ENCODE data around the gene SLC45A2. TPM values are rescaled to one million over a fixed set of nuclear protein-coding genes. Genes with fewer than 3 reads are reported as not detected.

The SLC45A2 gene
- total RNA-seq, 1 donor from 2014 or later, result not detected

DNA sequence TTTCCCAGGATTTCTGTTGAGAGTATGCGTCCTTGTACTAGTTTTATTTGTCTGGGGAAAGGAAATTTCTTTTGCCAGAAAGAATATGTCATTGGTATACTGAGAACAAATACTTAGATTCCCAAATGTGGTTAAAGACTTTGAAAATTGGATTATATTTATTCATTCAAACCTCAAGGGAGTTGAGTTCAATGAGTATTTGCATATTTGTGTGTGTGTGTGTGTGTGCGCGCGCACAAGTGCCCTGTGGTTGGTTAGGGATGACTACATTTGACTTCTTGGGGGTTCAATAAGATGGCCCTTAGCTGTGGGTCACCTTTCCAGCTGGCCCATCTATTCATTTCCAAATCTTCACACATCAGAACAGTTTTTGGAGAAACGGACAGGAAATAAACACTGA is 43.4 kb downstream of the SLC45A2 start:
- Histone ChIP-seq H3K27me3 (no peaks in the 10 kb centered on the region), H3K36me3 (no peaks in the 10 kb centered on the region), H3K27ac (no peak overlapping the region), H3K9me3 (no peaks in the 10 kb centered on the region), H3K4me3 (no peak overlapping the region), H3K4me1 (no peaks in the 10 kb centered on the region)
- intact Hi-C loops (cut with DNase I), result no loop called here
- no peak for DNase-seq (ENCODE audit: extremely low spot score in 2 of 2)
- TF ChIP-seq, protein P1, sequence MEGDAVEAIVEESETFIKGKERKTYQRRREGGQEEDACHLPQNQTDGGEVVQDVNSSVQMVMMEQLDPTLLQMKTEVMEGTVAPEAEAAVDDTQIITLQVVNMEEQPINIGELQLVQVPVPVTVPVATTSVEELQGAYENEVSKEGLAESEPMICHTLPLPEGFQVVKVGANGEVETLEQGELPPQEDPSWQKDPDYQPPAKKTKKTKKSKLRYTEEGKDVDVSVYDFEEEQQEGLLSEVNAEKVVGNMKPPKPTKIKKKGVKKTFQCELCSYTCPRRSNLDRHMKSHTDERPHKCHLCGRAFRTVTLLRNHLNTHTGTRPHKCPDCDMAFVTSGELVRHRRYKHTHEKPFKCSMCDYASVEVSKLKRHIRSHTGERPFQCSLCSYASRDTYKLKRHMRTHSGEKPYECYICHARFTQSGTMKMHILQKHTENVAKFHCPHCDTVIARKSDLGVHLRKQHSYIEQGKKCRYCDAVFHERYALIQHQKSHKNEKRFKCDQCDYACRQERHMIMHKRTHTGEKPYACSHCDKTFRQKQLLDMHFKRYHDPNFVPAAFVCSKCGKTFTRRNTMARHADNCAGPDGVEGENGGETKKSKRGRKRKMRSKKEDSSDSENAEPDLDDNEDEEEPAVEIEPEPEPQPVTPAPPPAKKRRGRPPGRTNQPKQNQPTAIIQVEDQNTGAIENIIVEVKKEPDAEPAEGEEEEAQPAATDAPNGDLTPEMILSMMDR (IDR thresholded peaks at IDR 0.05), result no peak
- TF ChIP-seq POLR2A (IDR thresholded peaks at IDR 0.05) (no peak), POLR2AphosphoS5 (IDR thresholded peaks at IDR 0.05; ENCODE audit: insufficient read depth in 1 of 2, low read depth in 1 of 2) (no peak)

DNA sequence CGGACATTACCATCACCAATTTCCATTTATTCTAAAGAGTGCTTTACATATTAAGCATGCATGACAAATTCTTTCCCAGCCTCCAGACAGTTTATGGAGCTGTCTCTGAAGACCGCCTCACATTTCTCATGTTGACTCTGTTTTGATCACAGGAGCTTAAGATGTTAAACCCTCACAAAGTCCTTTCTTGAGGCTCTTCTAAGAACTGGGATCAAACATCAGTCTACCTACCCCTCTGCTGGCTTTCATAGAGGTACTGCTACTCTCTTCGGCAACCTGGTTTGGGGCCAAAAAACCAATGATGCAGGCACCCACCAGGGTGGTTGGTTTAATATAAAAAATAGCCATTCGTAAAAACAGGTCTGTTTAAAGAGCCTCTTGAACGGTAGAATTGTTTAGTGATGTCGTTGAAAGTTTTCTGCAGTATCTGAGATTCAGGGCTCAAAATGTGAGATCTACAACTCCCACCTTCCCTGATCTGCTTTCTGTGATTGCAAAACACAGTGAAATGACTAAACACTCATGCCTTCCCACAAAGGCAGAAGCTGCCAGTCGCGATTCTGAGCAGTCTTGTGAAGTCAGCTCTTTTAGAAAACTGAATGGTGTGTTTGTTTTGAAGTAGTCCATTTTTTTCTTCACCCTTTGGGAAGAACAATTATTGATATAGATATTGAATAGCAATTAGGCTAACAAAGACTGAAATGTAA is 44.8 kb downstream of the SLC45A2 start:
- Histone ChIP-seq H3K36me3 (no peaks in the 10 kb centered on the region), H3K4me3 (no peak overlapping the region), H3K27me3 (no peaks in the 10 kb centered on the region), H3K4me1 (no peaks in the 10 kb centered on the region), H3K9me3 (no peaks in the 10 kb centered on the region), H3K27ac (no peak overlapping the region)
- intact Hi-C loops (cut with DNase I), result no loop called here
- DNase-seq (ENCODE audit: extremely low spot score in 2 of 2), result no peak
- TF ChIP-seq, protein P1 (IDR thresholded peaks at IDR 0.05), result no peak
- TF ChIP-seq POLR2AphosphoS5 (IDR thresholded peaks at IDR 0.05; ENCODE audit: insufficient read depth in 1 of 2, low read depth in 1 of 2), result no peak

DNA sequence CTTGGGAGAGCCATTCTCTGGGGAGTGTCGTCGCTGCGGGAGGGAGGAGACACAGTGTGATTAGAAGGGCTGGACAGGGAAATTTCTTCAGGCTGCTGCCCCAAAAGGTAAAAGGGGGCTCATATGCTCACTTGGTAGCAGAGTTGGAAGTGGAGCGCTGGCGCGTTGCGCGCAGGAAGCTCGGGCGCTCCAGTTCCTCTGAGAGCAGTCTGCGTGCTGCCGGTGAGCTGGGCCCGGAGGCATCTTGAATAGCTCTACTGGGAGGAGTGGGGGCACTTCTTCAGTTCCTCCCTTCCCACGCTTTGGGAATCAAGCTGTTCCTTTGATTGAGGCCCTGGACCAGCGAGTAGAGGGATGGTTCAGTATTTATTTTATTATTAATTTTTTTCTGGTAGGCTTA is 45.6 kb downstream of the SLC45A2 start:
- no peak for TF ChIP-seq POLR2AphosphoS5 (IDR thresholded peaks at IDR 0.05; ENCODE audit: insufficient read depth in 1 of 2, low read depth in 1 of 2)
- TF ChIP-seq, protein P1 (IDR thresholded peaks at IDR 0.05), result no peak
- TF ChIP-seq POLR2A (IDR thresholded peaks at IDR 0.05), result no peak
- intact Hi-C loops (cut with DNase I), result no loop called here
- no peak overlapping the region for H3K27ac ChIP-seq
- H3K27me3 ChIP-seq, result no peaks in the 10 kb centered on the region
- no peaks in the 10 kb centered on the region for H3K36me3 ChIP-seq
- H3K4me1 ChIP-seq, result no peaks in the 10 kb centered on the region
- no peaks in the 10 kb centered on the region for H3K9me3 ChIP-seq
- no peak for DNase-seq (ENCODE audit: extremely low spot score in 2 of 2)
- H3K4me3 ChIP-seq, result no peak overlapping the region

DNA sequence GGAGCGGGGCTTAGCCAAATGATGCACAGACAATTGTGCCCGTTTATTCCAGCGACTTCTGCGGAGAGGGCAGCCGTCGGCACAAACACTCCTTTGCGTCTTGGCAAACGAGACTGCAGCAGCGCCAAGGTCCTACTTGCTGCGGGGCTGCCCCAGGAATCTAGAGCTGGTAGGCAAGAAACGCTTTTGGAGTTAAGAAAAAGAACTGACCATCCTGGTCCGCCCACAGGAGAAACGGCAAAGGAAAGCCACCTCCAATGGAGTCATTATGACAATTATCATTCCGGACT is 46.0 kb downstream of the SLC45A2 start:
- intact Hi-C loops (cut with DNase I), result no loop called here
- TF ChIP-seq POLR2AphosphoS5 (IDR thresholded peaks at IDR 0.05; ENCODE audit: insufficient read depth in 1 of 2, low read depth in 1 of 2) (no peak), POLR2A (IDR thresholded peaks at IDR 0.05) (no peak)
- TF ChIP-seq, protein P1 (IDR thresholded peaks at IDR 0.05), result no peak
- Histone ChIP-seq H3K27me3 (no peaks in the 10 kb centered on the region), H3K9me3 (no peaks in the 10 kb centered on the region), H3K4me3 (no peak overlapping the region), H3K36me3 (no peaks in the 10 kb centered on the region), H3K4me1 (no peaks in the 10 kb centered on the region), H3K27ac (no peak overlapping the region)
- DNase-seq (ENCODE audit: extremely low spot score in 2 of 2), result no peak

DNA sequence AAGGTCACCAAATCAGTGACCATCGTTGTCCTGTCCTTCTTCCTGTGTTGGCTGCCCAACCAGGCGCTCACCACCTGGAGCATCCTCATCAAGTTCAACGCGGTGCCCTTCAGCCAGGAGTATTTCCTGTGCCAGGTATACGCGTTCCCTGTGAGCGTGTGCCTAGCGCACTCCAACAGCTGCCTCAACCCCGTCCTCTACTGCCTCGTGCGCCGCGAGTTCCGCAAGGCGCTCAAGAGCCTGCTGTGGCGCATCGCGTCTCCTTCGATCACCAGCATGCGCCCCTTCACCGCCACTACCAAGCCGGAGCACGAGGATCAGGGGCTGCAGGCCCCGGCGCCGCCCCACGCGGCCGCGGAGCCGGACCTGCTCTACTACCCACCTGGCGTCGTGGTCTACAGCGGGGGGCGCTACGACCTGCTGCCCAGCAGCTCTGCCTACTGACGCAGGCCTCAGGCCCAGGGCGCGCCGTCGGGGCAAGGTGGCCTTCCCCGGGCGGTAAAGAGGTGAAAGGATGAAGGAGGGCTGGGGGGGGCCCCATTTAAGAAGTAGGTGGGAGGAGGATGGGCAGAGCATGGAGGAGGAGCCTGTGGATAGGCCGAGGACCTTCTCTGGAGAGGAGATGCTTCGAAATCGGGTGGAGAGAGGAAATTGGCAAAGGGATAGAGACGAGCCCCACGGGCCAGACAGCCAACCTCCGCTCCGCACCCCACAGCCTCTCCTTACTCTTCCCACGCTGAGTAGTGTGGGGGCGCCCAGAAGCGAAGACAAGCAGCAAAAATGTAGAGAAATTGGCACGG is 46.6 kb downstream of the SLC45A2 start:
- Histone ChIP-seq H3K9me3 (no peaks in the 10 kb centered on the region), H3K4me3 (no peak overlapping the region), H3K27ac (no peak overlapping the region), H3K36me3 (no peaks in the 10 kb centered on the region), H3K27me3 (no peaks in the 10 kb centered on the region), H3K4me1 (no peaks in the 10 kb centered on the region)
- TF ChIP-seq, protein P1 (IDR thresholded peaks at IDR 0.05), result no peak
- TF ChIP-seq POLR2A (IDR thresholded peaks at IDR 0.05), result no peak
- no peak for TF ChIP-seq POLR2AphosphoS5 (IDR thresholded peaks at IDR 0.05; ENCODE audit: insufficient read depth in 1 of 2, low read depth in 1 of 2)
- intact Hi-C loops (cut with DNase I), result no loop called here
- DNase-seq (ENCODE audit: extremely low spot score in 2 of 2), result no peak
